Trophoblast cell (in vitro differentiated cells and primary cell): ENCODE measurements around the gene RBBP8.

Experiments used
- DNase-seq, 2 donors: peaks; one replicate each; pipeline ENCODE4 v3.0.0-alpha.2; 2016
- H2AFZ ChIP-seq: 2 replicates; pipeline ENCODE4 v1.6.1; 2013; ENCODE audit warnings: low read length, moderate library complexity, mild to moderate bottlenecking; ENCODE audit not compliant: insufficient read depth, poor library complexity
- H2AK5ac ChIP-seq: 2 replicates; pipeline ENCODE4 v1.6.1; 2013; ENCODE audit warnings: mild to moderate bottlenecking, low read length
- H2BK120ac ChIP-seq: 2 replicates; pipeline ENCODE4 v1.6.1; 2013; ENCODE audit warnings: low read length, mild to moderate bottlenecking, moderate library complexity; ENCODE audit not compliant: insufficient read depth, poor library complexity
- H2BK12ac ChIP-seq: 2 replicates; pipeline ENCODE4 v1.6.1; 2013; ENCODE audit warnings: mild to moderate bottlenecking, low read length, moderate library complexity
- H2BK5ac ChIP-seq: 2 replicates; pipeline ENCODE4 v1.6.1; 2013; ENCODE audit warnings: low read length, low read depth, moderate library complexity, mild to moderate bottlenecking; ENCODE audit not compliant: poor library complexity
- H3K14ac ChIP-seq: 2 replicates; pipeline ENCODE4 v1.6.1; 2013; ENCODE audit warnings: mild to moderate bottlenecking, low read length
- H3K18ac ChIP-seq: 2 replicates; pipeline ENCODE4 v1.6.1; 2013; ENCODE audit warnings: mild to moderate bottlenecking, low read length
- H3K23ac ChIP-seq: 2 replicates; pipeline ENCODE4 v1.6.1; 2013; ENCODE audit warnings: low read length
- H3K27ac ChIP-seq: 2 replicates; pipeline ENCODE4 v1.5.1; 2013; ENCODE audit warnings: low read depth, mild to moderate bottlenecking, inconsistent platforms, low read length, moderate library complexity
- H3K27me3 ChIP-seq: 2 replicates; pipeline ENCODE4 v1.6.1; 2013; ENCODE audit warnings: inconsistent platforms, mild to moderate bottlenecking, low read length, moderate library complexity; ENCODE audit not compliant: insufficient read depth
- H3K36me3 ChIP-seq, 2 experiments: 1 replicate in 1 of 2; 2 replicates in 1 of 2; pipeline ENCODE4 v1.6.1; 2013; ENCODE audit warnings: low read length in 2 of 2, mild to moderate bottlenecking in 2 of 2, moderate library complexity in 1 of 2; ENCODE audit not compliant: insufficient read depth in 2 of 2, control insufficient read depth in 1 of 2
- H3K4ac ChIP-seq: 2 replicates; pipeline ENCODE4 v1.6.1; 2013; ENCODE audit warnings: low read depth, mild to moderate bottlenecking, low read length, moderate library complexity
- H3K4me1 ChIP-seq, 2 experiments: 1 replicate in 1 of 2; 2 replicates in 1 of 2; pipeline ENCODE4 v1.6.1; 2013; ENCODE audit warnings: low read length in 2 of 2, mild to moderate bottlenecking in 2 of 2, moderate library complexity in 1 of 2; ENCODE audit not compliant: insufficient read depth in 2 of 2, control insufficient read depth in 1 of 2
- H3K4me2 ChIP-seq: 2 replicates; pipeline ENCODE4 v1.6.1; 2013; ENCODE audit warnings: inconsistent platforms, mild to moderate bottlenecking, low read length, moderate library complexity
- H3K4me3 ChIP-seq: 2 replicates; pipeline ENCODE4 v1.5.1; 2013; ENCODE audit warnings: mild to moderate bottlenecking, low read depth, low read length, inconsistent platforms
- H3K79me1 ChIP-seq: one replicate; pipeline ENCODE4 v1.6.1; 2013; ENCODE audit warnings: low read length
- H3K79me2 ChIP-seq: 2 replicates; pipeline ENCODE4 v1.6.1; 2013; ENCODE audit warnings: low read length, mild to moderate bottlenecking; ENCODE audit not compliant: control insufficient read depth, insufficient read depth, poor library complexity
- H3K9ac ChIP-seq: 2 replicates; pipeline ENCODE4 v1.6.1; 2013; ENCODE audit warnings: mild to moderate bottlenecking, low read length
- H3K9me3 ChIP-seq: 2 replicates; pipeline ENCODE4 v1.6.1; 2013; ENCODE audit warnings: low read depth, mild to moderate bottlenecking, control low read depth, inconsistent platforms, low read length; ENCODE audit not compliant: insufficient read depth
- H4K12ac ChIP-seq: 2 replicates; pipeline ENCODE4 v1.6.1; 2013; ENCODE audit warnings: low read depth, mild to moderate bottlenecking, low read length, moderate library complexity
- H4K8ac ChIP-seq: 2 replicates; pipeline ENCODE4 v1.6.1; 2013; ENCODE audit warnings: low read depth, mild to moderate bottlenecking, low read length, moderate library complexity
- H4K91ac ChIP-seq: one replicate; pipeline ENCODE4 v1.6.1; 2013; ENCODE audit warnings: low read depth, mild to moderate bottlenecking, low read length, moderate library complexity
- WGBS: extraction: QIAGEN DNeasy Blood & Tissue Kit; methylation state at CpG from one replicate; pipeline ENCODE4 v1.1.7; 2013; ENCODE audit warnings: missing lambda C conversion rate; ENCODE audit not compliant: insufficient read length, insufficient coverage; ENCODE audit errors: extremely low coverage; 5-methylcytosine and 5-hydroxymethylcytosine counted together

The RBBP8 gene

DNA sequence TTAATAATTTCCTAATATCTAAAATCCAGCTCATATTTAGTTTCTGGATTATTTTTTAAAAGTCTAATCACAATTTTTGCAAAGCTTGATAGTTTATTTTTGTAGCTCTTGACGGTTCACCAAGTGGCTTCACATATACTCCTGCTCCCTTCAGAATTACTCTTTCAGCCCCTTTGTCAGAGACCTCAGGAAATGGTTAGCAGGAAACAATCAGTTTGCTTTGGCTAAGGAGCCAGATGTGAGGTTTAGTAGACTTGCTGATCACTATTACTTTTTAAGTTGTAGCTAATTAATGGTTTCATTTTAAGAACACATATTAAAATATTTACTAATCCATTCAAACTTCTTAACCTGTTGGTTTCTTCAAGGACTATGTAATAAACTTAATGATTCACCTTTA, 2.3 kb downstream of the RBBP8 start:
- H3K4me3 ChIP-seq: no peak overlapping the region
- H3K4me1 ChIP-seq: peaks cover 0 to 2% of the 10 kb centered on the region in 2 experiments
- H3K9me3 ChIP-seq: no peaks in the 10 kb centered on the region
- H3K27ac ChIP-seq: no peak overlapping the region
- H4K12ac ChIP-seq: no peak overlapping the region
- H2BK12ac ChIP-seq: no peak overlapping the region
- no peak overlapping the region for H2BK120ac ChIP-seq
- H3K4me2 ChIP-seq: no peak overlapping the region
- H3K79me1 ChIP-seq: peaks cover 7% of the 10 kb centered on the region
- no peak overlapping the region for H3K4ac ChIP-seq
- H3K27me3 ChIP-seq: no peaks in the 10 kb centered on the region
- H4K91ac ChIP-seq: no peak overlapping the region
- H3K36me3 ChIP-seq: peaks cover 3 to 4% of the 10 kb centered on the region in 2 experiments
- H2AFZ ChIP-seq: no peak overlapping the region
- WGBS: no CpG with 5 or more reads among the region's 1 CpG
- H3K79me2 ChIP-seq: peaks cover 4% of the 10 kb centered on the region
- no peak for DNase-seq
- no peak overlapping the region for H3K9ac ChIP-seq
- no peak overlapping the region for H3K14ac ChIP-seq
- no peak overlapping the region for H3K23ac ChIP-seq
- no peak overlapping the region for H2AK5ac ChIP-seq
- no peak overlapping the region for H2BK5ac ChIP-seq
- no peak overlapping the region for H3K18ac ChIP-seq
- no peak overlapping the region for H4K8ac ChIP-seq

DNA sequence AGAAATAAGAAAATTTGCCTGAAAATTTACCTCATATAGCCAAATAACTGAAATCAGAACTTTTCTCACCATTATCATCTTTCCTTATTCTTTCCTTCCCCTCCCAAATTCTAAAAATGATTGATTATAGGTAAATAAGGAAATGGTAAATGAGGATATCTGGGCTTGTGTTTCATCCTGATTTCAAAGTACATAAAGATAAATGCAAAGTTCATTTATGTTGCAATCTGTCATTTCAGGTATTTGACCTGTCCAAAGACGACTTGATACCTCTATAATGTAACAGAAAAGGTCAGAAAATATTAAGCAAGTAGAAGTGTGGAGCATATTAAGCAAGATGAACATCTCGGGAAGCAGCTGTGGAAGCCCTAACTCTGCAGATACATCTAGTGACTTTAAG, 3.4 kb downstream of the RBBP8 start:
- Histone ChIP-seq H2BK5ac (no peak overlapping the region), H3K4me3 (no peak overlapping the region), H3K23ac (no peak overlapping the region), H3K79me2 (peaks cover 4% of the 10 kb centered on the region), H3K4ac (no peak overlapping the region), H4K12ac (no peak overlapping the region), H3K9me3 (no peaks in the 10 kb centered on the region), H3K27me3 (no peaks in the 10 kb centered on the region), H3K36me3 (peaks cover 4% of the 10 kb centered on the region in 2 experiments), H4K91ac (no peak overlapping the region), H3K4me1 (peaks cover 0 to 2% of the 10 kb centered on the region in 2 experiments), H3K18ac (no peak overlapping the region), H3K4me2 (no peak overlapping the region), H2AFZ (no peak overlapping the region), H3K9ac (no peak overlapping the region), H3K14ac (no peak overlapping the region), H2BK120ac (no peak overlapping the region), H3K79me1 (peaks cover 7% of the 10 kb centered on the region), H4K8ac (no peak overlapping the region), H2AK5ac (no peak overlapping the region), H2BK12ac (no peak overlapping the region), H3K27ac (no peak overlapping the region)
- no peak for DNase-seq
- WGBS: no CpG with 5 or more reads among the region's 2 CpGs

DNA sequence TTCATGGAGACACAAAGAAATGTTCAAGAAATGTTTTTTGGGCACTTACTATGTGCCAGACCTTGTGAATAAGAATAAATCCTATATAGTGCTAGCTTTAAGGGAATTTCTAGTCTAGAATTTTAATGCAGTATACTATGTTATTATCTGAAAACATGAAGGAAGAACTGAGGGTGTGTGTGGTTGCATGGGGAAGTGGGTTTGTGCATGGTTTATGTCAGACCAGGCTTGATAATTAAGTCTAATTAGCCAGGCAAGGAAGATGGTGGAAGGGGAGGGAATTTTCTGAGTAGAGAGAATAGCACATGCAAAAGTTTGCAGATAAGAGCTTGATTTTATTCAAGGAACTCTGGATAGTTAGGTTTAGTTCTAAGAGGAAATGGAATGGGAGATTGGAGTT, 6.5 kb downstream of the RBBP8 start:
- no peak overlapping the region for H4K8ac ChIP-seq
- H3K36me3 ChIP-seq: peaks cover 4% of the 10 kb centered on the region in 2 experiments
- DNase-seq: no peak
- H3K4me1 ChIP-seq: no peaks in the 10 kb centered on the region
- no peak overlapping the region for H2BK120ac ChIP-seq
- H2AFZ ChIP-seq: no peak overlapping the region
- no peak overlapping the region for H3K4ac ChIP-seq
- H3K9me3 ChIP-seq: no peaks in the 10 kb centered on the region
- no peaks in the 10 kb centered on the region for H3K79me2 ChIP-seq
- H3K27ac ChIP-seq: no peak overlapping the region
- no peaks in the 10 kb centered on the region for H3K27me3 ChIP-seq
- H3K23ac ChIP-seq: no peak overlapping the region
- H3K9ac ChIP-seq: no peak overlapping the region
- no peak overlapping the region for H3K18ac ChIP-seq
- H2AK5ac ChIP-seq: no peak overlapping the region
- H2BK5ac ChIP-seq: no peak overlapping the region
- no peak overlapping the region for H4K91ac ChIP-seq
- H4K12ac ChIP-seq: no peak overlapping the region
- H3K79me1 ChIP-seq: no peaks in the 10 kb centered on the region
- H3K14ac ChIP-seq: no peak overlapping the region
- H3K4me2 ChIP-seq: no peak overlapping the region
- no peak overlapping the region for H2BK12ac ChIP-seq
- H3K4me3 ChIP-seq: no peak overlapping the region

DNA sequence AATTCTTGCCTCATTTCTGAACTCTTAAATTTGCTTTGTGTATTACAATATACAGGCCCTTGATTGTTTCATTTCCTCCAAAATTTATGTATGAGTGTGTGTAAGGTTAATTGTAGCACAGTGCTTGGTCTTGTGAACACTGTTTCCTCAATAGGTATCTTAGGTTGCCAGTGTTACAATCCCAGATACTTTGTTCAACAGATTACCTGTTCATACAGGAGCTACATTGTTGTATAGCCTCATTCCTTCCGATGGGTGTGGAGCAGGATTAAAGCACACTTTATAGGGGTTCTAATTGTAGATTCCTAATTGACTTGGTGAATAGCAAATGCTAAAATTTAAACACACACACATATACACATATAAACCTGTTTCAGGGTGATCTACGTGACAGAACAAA, 10.7 kb downstream of the RBBP8 start:
- Histone ChIP-seq H3K4ac (no peak overlapping the region), H2BK12ac (no peak overlapping the region), H4K8ac (no peak overlapping the region), H2BK5ac (no peak overlapping the region), H3K4me3 (no peak overlapping the region), H2BK120ac (no peak overlapping the region), H3K27me3 (no peaks in the 10 kb centered on the region), H3K4me1 (no peaks in the 10 kb centered on the region), H3K36me3 (peaks cover 0 to 4% of the 10 kb centered on the region in 2 experiments), H3K27ac (no peak overlapping the region), H3K4me2 (no peak overlapping the region), H3K23ac (no peak overlapping the region), H3K9me3 (no peaks in the 10 kb centered on the region), H2AFZ (no peak overlapping the region), H2AK5ac (no peak overlapping the region), H4K91ac (no peak overlapping the region), H3K9ac (no peak overlapping the region), H3K14ac (no peak overlapping the region), H3K79me1 (no peaks in the 10 kb centered on the region), H3K18ac (no peak overlapping the region), H3K79me2 (no peaks in the 10 kb centered on the region), H4K12ac (no peak overlapping the region)
- no peak for DNase-seq
- no CpG with 5 or more reads among the region's 2 CpGs for WGBS
